Neural progenitor cell (in vitro differentiated cells): Measurements from ENCODE around the gene SERPIND1. TPM values are rescaled to one million over a fixed set of nuclear protein-coding genes. Genes with fewer than 3 reads are reported as not detected.

Experiments
- DNase-seq: peaks from one replicate; pipeline ENCODE4 v3.0.0-alpha.2; 2016; ENCODE audit warnings: low spot score
- H2AFZ ChIP-seq: fragments of 200-600 bp; sonication (generic); replicated peaks from 2 replicates; pipeline ENCODE4 v1.6.1; 2016; ENCODE audit warnings: antibody characterized with exemption
- H3F3A ChIP-seq: fragments of 200-600 bp; sonication (generic); 2 replicates; pipeline ENCODE4 v1.6.1; 2016; ENCODE audit warnings: antibody characterized with exemption, low read depth
- H3K27ac ChIP-seq: fragments of 200-600 bp; sonication (generic); 2 replicates; pipeline ENCODE4 v1.5.1; 2016; ENCODE audit warnings: mild to moderate bottlenecking
- H3K27me3 ChIP-seq: fragments of 200-600 bp; sonication (generic); 2 replicates; pipeline ENCODE4 v1.6.1; 2016; ENCODE audit warnings: mild to moderate bottlenecking, moderate library complexity
- H3K36me3 ChIP-seq: fragments of 200-600 bp; sonication (generic); 2 replicates; pipeline ENCODE4 v1.5.1; 2016
- H3K4me1 ChIP-seq: fragments of 200-600 bp; sonication (generic); 2 replicates; pipeline ENCODE4 v1.6.1; 2016; ENCODE audit warnings: mixed run types
- H3K4me2 ChIP-seq: fragments of 200-600 bp; sonication (generic); 2 replicates; pipeline ENCODE4 v1.6.1; 2016
- H3K4me3 ChIP-seq: fragments of 200-600 bp; sonication (generic); 2 replicates; pipeline ENCODE4 v1.5.1; 2016
- H3K79me2 ChIP-seq: fragments of 200-600 bp; sonication (generic); 2 replicates; pipeline ENCODE4 v1.6.1; 2016; ENCODE audit warnings: low read depth
- H3K9ac ChIP-seq: fragments of 200-600 bp; sonication (generic); 2 replicates; pipeline ENCODE4 v1.6.1; 2016
- H3K9me3 ChIP-seq: fragments of 200-600 bp; sonication (generic); 2 replicates; pipeline ENCODE4 v1.5.1; 2016; ENCODE audit warnings: low read depth
- H4K20me1 ChIP-seq: fragments of 200-600 bp; sonication (generic); 2 replicates; pipeline ENCODE4 v1.6.1; 2016; ENCODE audit warnings: low read depth
- H3K27ac Mint-ChIP-seq: 3 replicates; pipeline ENCODE4 v1.8.0; 2021; ENCODE audit warnings: mixed read lengths
- H3K27me3 Mint-ChIP-seq: 2 replicates; pipeline ENCODE4 v1.8.0; 2022; ENCODE audit warnings: low read depth, mild to moderate bottlenecking, inconsistent platforms, moderate library complexity, mixed read lengths; ENCODE audit not compliant: insufficient read depth
- H3K36me3 Mint-ChIP-seq: 3 replicates; pipeline ENCODE4 v1.8.0; 2021; ENCODE audit warnings: mixed read lengths
- H3K4me1 Mint-ChIP-seq: 3 replicates; pipeline ENCODE4 v1.8.0; 2021; ENCODE audit warnings: mixed read lengths
- H3K4me3 Mint-ChIP-seq: 3 replicates; pipeline ENCODE4 v1.8.0; 2021; ENCODE audit warnings: mild to moderate bottlenecking, moderate library complexity, mixed read lengths
- H3K9me3 Mint-ChIP-seq: 3 replicates; pipeline ENCODE4 v1.8.0; 2020; ENCODE audit warnings: mixed read lengths
- CTCF ChIP-seq: fragments of 200-600 bp; sonication (generic); IDR thresholded peaks from 2 replicates; pipeline ENCODE4 v1.5.1; 2017; ENCODE audit warnings: antibody characterized with exemption, mild to moderate bottlenecking
- EZH2 ChIP-seq: fragments of 200-600 bp; sonication (generic); IDR thresholded peaks from 2 replicates; pipeline ENCODE4 v1.6.1; 2017; ENCODE audit warnings: antibody characterized with exemption, mild to moderate bottlenecking, moderate library complexity
- EZH2phosphoT487 ChIP-seq: fragments of 200-600 bp; sonication (generic); IDR thresholded peaks from 2 replicates; pipeline ENCODE4 v1.6.1; 2017; ENCODE audit warnings: antibody characterized with exemption
- total RNA-seq: library from RNA; depleted of rRNA; stranded (reverse); fragments of >200 nt; gene quantifications from 2 replicates; pipeline ENCODE4 v1.2.3, GENCODE V29; 2015; ENCODE audit warnings: low replicate concordance

The SERPIND1 gene
- total RNA-seq, 1 donor from 2014 or later = not detected

DNA sequence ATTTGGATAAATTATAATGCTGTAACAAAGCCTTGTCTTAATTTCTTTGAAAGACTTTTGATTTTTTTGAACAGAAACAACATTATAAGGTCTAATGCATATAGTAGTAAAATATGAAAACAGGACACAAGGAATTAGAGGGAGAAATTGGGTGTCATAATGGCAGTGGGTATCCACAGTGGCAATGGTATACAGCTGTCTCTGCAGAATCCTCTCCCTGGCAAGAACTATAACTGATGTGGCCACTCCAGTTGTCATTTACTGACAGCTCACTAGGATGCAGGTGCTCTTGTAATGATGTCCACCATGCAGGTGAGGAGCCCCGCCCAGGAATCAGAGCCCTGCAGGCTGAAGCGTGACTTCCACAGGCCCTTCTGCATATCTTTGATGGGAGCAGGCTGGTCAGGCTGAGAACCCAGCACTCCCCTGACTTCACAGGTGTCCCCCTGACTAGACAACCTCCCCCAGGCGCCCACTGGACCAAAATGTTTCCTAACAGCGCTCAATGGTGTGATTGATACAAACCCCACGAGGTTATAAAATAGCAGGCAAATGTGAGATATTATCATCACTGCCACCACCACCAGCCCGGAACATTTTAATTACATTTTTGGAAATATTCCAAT is 32.8 kb upstream of the SERPIND1 start:
- Histone ChIP-seq H3K27ac (no peak overlapping the region), H3K36me3 (peaks cover 11% of the 10 kb centered on the region), H4K20me1 (peaks cover 3% of the 10 kb centered on the region), H3K4me2 (no peak overlapping the region), H3K4me3 (no peak overlapping the region), H3K79me2 (no peaks in the 10 kb centered on the region), H3K27me3 (no peaks in the 10 kb centered on the region), H3K4me1 (no peaks in the 10 kb centered on the region), H3K9ac (no peak overlapping the region), H3F3A (no peaks in the 10 kb centered on the region), H3K9me3 (peaks cover 8% of the 10 kb centered on the region), H2AFZ (no peak overlapping the region)
- Mint-ChIP-seq H3K9me3 (peaks cover 3% of the 10 kb centered on the region), H3K4me1 (peaks cover 3% of the 10 kb centered on the region), H3K36me3 (peaks cover 37% of the 10 kb centered on the region), H3K4me3 (no peak overlapping the region), H3K27me3 (peaks cover 3% of the 10 kb centered on the region), H3K27ac (no peak overlapping the region)
- DNase-seq = no peak
- TF ChIP-seq EZH2 (no peak), EZH2phosphoT487 (no peak), CTCF (no peak)

GRCh38 chr22:20741634-20742581 is 32.0 kb upstream of the SERPIND1 start:
- Histone ChIP-seq H3K27me3 (no peaks in the 10 kb centered on the region), H3K27ac (no peak overlapping the region), H3K9ac (no peak overlapping the region), H3K4me3 (no peak overlapping the region), H3K4me1 (no peaks in the 10 kb centered on the region), H3F3A (no peaks in the 10 kb centered on the region), H3K4me2 (no peak overlapping the region), H4K20me1 (peaks cover 3% of the 10 kb centered on the region), H3K9me3 (peaks cover 8% of the 10 kb centered on the region), H2AFZ (no peak overlapping the region), H3K36me3 (peaks cover 11% of the 10 kb centered on the region), H3K79me2 (no peaks in the 10 kb centered on the region)
- Mint-ChIP-seq H3K9me3 (peaks cover 3% of the 10 kb centered on the region), H3K27me3 (peaks cover 3% of the 10 kb centered on the region), H3K27ac (no peak overlapping the region), H3K4me3 (no peak overlapping the region), H3K4me1 (no peaks in the 10 kb centered on the region), H3K36me3 (peaks cover 37% of the 10 kb centered on the region)
- TF ChIP-seq EZH2phosphoT487 (no peak), CTCF (peak; percentile 91)
- DNase-seq = peak; percentile 37

GRCh38 chr22:20742764-20743163 is 31.1 kb upstream of the SERPIND1 start:
- H3K4me2 ChIP-seq = no peak overlapping the region
- Mint-ChIP-seq H3K9me3 (peaks cover 3% of the 10 kb centered on the region), H3K4me1 (no peaks in the 10 kb centered on the region), H3K36me3 (peaks cover 37% of the 10 kb centered on the region), H3K27ac (no peak overlapping the region), H3K27me3 (peaks cover 1% of the 10 kb centered on the region), H3K4me3 (no peak overlapping the region)
- H3K27me3 ChIP-seq = no peaks in the 10 kb centered on the region
- no peak overlapping the region for H3K4me3 ChIP-seq
- DNase-seq = no peak
- peaks cover 11% of the 10 kb centered on the region for H3K36me3 ChIP-seq
- no peak overlapping the region for H3K27ac ChIP-seq
- H3K79me2 ChIP-seq = no peaks in the 10 kb centered on the region
- peaks cover 3% of the 10 kb centered on the region for H4K20me1 ChIP-seq
- H3K9me3 ChIP-seq = peaks cover 8% of the 10 kb centered on the region
- H3F3A ChIP-seq = no peaks in the 10 kb centered on the region
- H2AFZ ChIP-seq = no peak overlapping the region
- H3K9ac ChIP-seq = no peak overlapping the region
- no peaks in the 10 kb centered on the region for H3K4me1 ChIP-seq
- TF ChIP-seq EZH2phosphoT487 (no peak), CTCF (no peak), EZH2 (no peak)
